ENCODE measurements around the gene SMYD5.

- no peak for TF ChIP-seq CTCF (IDR thresholded peaks at IDR 0.05)
- no peak for TF ChIP-seq POLR2A (IDR thresholded peaks at IDR 0.05)
Observed at GRCh38 chr2:73203055-73203681, 10.9 kb upstream of the SMYD5 start.
